GM19240 (cell line): Measurements from ENCODE around the gene CCT6B.

ENCODE experiments used
- DNase-seq: peaks from one replicate; pipeline ENCODE4 v3.0.0; 2011; ENCODE audit warnings: low spot score; ENCODE audit not compliant: insufficient read length

CCT6B gene

GRCh38 chr17:34884597-34884996 lies 76.7 kb downstream of the CCT6B start:
- DNase-seq: no peak

DNA sequence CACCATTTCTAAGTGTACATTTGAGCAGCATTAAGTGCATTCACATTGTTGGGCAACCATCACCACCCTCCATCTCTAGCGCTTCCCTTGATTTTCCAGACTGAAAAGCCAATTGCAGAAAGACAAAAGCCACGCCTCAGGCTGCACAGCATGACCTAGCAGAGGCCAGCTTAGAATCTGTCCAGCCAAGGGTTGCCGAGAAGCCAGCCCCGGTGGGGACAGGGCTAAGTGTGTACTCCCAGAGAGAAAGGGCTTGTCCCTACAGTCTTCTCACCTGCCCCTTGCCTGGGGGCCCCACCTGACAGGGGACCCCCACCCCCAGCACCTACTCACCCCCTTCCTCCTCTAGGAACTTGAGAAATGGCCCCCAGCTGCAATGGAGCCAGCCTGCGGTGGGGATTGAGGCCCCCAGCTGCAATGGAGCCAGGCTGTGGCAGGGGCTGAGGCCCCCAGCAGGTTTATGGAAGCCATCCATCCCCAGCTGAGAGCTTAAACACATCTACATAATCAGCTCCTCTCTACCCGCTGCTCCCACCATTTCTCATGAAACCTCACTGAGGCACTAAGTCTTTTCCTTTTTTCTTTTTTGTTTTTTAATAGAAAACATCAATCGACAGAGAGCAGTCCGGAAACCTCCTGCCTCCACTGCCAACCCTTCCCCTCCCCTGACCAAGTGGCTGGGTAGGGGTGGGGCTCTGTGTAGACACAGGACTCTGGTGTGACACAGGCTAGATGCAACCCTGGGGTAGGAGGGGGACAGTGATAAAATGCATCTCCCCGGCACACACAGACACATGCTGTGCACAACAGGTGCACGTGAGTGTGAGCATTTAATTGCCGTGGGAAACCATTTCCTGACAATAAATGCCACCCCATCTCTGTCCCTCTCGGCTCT lies 77.9 kb downstream of the CCT6B start:
- DNase-seq: no peak

DNA sequence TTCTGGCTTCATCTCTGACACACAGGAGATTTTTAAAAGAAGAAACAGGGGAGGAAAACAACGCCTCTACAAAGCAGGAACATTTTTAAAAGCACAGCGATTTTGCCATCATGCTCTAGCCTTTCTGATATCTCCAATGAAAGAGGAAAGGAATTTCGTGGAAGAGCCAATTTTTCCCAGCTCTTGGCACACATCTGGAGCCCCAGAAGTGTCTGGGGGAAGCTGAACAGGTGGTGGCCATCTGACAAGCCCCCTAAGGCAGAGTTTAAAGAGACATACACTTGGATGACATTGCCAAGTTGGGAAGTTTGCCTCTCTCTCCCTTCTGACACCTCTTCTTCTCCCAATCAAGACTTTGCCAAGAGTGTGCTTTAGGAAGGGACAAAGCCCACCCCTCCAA lies 82.1 kb downstream of the CCT6B start:
- DNase-seq: no peak
